Stimulated activated CD4-positive, alpha-beta T cell treated with anti-CD3 and anti-CD28 coated beads, Interleukin-4, amount 100 ng/mL, for 1 hour (primary cell): ENCODE measurements around the gene PRICKLE2.

ENCODE experiments used
- DNase-seq: peaks from one replicate; pipeline ENCODE4 v3.0.0-alpha.2; 2020

The PRICKLE2 gene

DNA sequence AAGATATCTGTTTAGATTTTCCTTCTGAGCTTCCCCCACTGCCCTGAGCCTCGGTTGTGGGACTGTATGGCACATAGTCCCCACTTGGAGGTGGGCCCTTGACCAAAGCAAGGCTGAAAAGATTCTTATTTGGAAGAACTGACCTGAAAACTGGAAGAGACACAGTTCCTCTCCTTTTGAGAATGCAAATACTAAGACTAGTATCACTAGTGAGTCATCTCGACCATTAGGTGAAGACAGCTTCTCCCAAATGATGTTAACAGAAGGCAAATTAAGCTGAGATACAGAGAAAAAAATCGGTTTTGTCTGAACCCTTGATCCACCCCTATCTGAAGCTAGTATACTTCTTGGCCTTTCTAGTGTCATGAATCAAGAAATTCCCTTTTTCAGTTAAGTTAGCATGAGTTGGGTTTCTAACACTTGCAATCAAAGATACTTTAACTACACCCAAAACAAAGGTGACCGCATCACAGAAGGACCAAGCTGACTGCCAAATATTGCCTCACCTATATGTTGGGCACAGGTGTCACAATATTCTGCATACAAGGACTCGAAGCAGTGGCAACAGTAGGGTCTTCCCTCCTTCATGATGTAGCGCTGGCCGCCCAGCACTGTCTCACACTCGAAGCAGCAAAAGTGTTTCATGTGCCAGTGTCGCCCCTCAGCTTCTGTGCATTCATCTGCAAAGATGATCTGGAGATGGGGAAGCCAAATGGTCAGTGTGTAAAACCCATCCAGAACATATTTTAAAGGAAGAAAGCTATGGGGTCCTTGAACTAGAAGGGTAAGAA is 72.4 kb downstream of the PRICKLE2 start:
- no peak for DNase-seq

GRCh38 chr3:64152086-64152485 is 73.2 kb downstream of the PRICKLE2 start:
- DNase-seq = no peak

GRCh38 chr3:64151342-64151871 is 73.9 kb downstream of the PRICKLE2 start:
- DNase-seq = no peak

GRCh38 chr3:64150623-64151207 is 74.6 kb downstream of the PRICKLE2 start:
- no peak for DNase-seq

- DNase-seq = no peak
Measured at GRCh38 chr3:64149886-64150285, 75.4 kb downstream of the PRICKLE2 start.

- no peak for DNase-seq
Measured at GRCh38 chr3:64148955-64149653, 76.2 kb downstream of the PRICKLE2 start.

DNA sequence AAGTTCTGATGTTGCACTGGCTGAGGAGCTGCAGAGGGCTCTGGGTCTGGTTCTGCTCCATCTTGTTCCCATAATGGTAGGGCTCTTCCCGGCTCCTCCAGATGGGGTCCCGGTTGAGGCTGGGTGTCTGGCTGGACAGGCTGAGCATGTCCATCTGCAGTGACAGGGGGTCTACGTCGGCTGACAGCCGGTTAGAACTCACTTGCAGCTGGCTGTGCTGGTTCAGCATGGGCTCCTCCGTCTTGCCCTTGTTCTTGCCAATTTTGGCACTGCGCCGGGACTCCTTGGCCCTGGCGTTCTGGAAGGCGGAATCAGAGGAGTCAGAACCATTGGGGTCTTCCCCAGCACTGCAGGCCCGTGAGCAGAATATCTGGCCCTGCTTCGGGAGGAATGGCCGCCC is 78.1 kb downstream of the PRICKLE2 start:
- no peak for DNase-seq

- DNase-seq = no peak
Measured at GRCh38 chr3:64145438-64145837, 79.8 kb downstream of the PRICKLE2 start.

GRCh38 chr3:64144241-64144900 is 80.9 kb downstream of the PRICKLE2 start:
- DNase-seq = no peak

GRCh38 chr3:64143409-64144130 is 81.7 kb downstream of the PRICKLE2 start:
- no peak for DNase-seq

DNA sequence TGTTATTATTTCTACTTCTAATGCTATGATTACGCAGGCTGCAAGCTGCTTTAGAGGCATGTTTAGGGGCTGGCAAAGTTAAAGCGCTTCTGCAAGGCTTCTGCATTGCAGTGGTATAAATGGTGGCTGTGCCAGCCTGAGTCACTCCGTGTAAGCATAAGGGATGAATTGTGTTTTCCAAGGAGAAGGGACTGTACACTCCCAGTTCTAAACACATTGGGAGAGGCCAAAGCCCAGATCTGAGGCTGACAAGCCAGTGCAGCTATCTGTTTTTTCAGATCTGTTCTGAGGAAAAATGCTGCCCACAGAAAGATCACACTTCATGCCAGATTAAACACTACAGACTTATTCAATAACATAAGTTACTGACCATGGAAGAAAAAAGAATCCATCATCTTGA is 83.8 kb downstream of the PRICKLE2 start:
- no peak for DNase-seq

GRCh38 chr3:64140651-64141050 is 84.6 kb downstream of the PRICKLE2 start:
- no peak for DNase-seq

- no peak for DNase-seq
Measured at GRCh38 chr3:64138656-64139375, 86.5 kb downstream of the PRICKLE2 start.

GRCh38 chr3:64138046-64138445 is 87.2 kb downstream of the PRICKLE2 start:
- DNase-seq = no peak

GRCh38 chr3:64134882-64135281 is 90.4 kb downstream of the PRICKLE2 start:
- no peak for DNase-seq

GRCh38 chr3:64133987-64134386 is 91.3 kb downstream of the PRICKLE2 start:
- DNase-seq = no peak

- DNase-seq = no peak
Measured at GRCh38 chr3:64133272-64133671, 92.0 kb downstream of the PRICKLE2 start.

DNA sequence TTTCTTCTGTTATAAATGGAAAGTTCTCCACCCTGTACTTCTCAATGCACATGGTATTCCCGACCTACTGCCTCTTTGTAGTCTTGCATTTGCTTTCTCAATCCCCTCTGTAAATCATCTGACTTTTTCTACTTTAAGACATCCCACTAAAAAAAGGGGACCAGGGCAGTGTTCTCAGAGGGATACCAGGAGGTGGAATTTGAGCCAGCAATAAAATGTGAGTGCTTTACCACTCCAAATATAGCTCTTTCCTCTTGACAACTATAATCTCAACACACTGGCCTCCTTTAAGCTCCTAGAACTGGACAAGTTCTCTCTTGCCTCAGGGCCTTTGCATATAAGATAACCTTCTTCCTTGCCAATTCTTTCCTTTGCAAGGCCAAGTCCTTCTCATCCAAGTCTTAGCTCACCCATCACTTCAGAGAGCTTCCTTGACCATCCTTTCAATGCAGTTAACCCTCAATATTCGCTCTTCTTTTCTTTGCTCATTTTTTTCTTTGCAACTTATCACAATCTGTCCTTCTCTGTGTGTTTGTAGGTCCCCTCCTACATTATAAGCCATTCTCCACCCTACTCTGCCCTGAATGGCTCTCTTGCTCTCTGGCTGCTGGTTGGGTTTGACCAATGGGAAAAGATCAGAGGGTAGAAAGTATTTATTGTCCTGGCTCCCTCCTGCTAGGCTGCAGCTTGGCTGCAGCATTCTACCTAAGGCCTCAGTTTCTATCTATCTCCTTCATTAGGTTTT is 93.4 kb downstream of the PRICKLE2 start:
- no peak for DNase-seq

DNA sequence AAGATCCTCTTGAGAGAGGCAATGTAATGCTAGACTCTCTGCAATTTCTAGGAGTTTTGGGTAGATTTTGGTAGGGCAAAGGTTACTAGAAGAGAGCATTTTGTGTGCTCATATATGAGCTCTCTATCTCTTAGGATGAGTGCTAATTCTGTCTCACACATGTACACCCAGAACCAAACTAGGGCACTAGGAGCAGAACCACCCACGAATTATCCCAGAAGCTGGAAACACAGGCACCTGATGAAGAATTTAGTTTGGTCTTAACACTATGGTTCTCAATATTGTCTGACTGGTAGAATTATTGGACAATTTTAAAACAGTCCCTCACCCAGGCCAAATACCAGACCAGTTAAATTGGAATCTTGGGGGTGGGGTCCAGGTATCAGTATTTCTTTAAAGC is 94.8 kb downstream of the PRICKLE2 start:
- DNase-seq = no peak

DNA sequence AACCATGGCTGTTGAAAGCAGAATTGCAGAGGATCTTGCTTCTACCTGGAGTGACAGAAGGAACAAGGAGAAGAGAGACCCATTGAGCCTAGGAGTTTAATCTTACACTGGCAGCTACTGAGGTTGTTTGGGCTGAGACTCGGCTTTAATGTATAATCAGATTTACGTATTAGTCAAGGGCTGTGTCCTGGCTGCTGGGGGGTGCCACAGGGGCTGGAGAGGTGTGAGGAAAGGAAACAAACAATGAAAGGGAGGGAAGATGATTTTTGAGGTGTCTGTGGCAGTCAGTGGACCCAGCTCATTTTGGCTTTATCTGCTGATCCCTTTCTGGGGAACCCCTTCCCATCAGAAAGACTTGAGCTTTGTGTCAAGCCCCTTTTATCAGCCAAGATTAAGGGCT is 95.7 kb downstream of the PRICKLE2 start:
- DNase-seq = no peak

- DNase-seq = no peak
Measured at GRCh38 chr3:64129106-64129505, 96.2 kb downstream of the PRICKLE2 start.
